ENCODE results near the gene HOXD13.

DNA sequence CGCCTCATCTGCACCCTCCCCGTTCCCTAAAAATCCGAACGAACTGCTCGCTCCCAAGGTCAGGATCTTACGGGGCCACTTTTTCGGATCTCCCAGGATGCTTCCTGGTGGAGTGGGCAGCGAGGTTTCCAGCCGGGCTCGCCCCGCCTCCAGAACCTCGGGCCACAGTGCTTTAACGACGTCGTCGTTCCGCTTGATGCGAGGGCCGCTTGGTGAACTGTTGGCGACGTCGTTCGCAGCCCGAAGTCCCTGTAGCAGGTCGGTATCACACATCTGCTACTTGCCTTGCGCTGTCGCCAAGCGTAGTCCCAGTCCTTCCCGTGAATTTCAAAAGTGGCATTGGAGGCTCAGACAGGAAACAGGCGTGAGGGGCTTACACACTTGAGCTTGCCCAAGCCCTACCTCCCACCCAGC is 24.1 kb upstream of the HOXD13 start:
- no peak for TF ChIP-seq CTCF (conservative IDR thresholded peaks at IDR 0.05; ENCODE audit: low read length)
- TF ChIP-seq EZH2phosphoT487 (IDR thresholded peaks at IDR 0.05; ENCODE audit: borderline replicate concordance, low read depth, low read length), result no peak
